T-helper 17 cell (primary cell): ENCODE results near the gene THSD7B. TPM values are rescaled to one million over a fixed set of nuclear protein-coding genes. Genes with fewer than 3 reads are reported as not detected.

Source experiments
- ATAC-seq: fragments of 150-1000 bp; cut with Tn5 transposase; 2 replicates; pipeline ENCODE4 v1.10.0; 2021; ENCODE audit warnings: mild to moderate bottlenecking, moderate library complexity
- DNase-seq, 3 donors: peaks; one replicate each; pipeline versions ENCODE4 v3.0.0 to v3.0.0-alpha.2; 2020 to 2021
- H3K9me3 ChIP-seq: one replicate; pipeline ENCODE4 v1.7.0; 2013; ENCODE audit warnings: low read length, mild to moderate bottlenecking; ENCODE audit not compliant: control insufficient read depth, poor library complexity, severe bottlenecking
- H3K27ac Mint-ChIP-seq: one replicate; pipeline ENCODE4 v1.8.0; 2022; ENCODE audit warnings: mild to moderate bottlenecking, moderate library complexity, mixed read lengths
- H3K27me3 Mint-ChIP-seq: one replicate; pipeline ENCODE4 v1.8.0; 2022; ENCODE audit warnings: mixed read lengths
- H3K36me3 Mint-ChIP-seq: one replicate; pipeline ENCODE4 v1.8.0; 2022; ENCODE audit warnings: low read depth, mixed read lengths
- H3K4me1 Mint-ChIP-seq: one replicate; pipeline ENCODE4 v1.8.0; 2022; ENCODE audit warnings: mild to moderate bottlenecking, mixed read lengths
- H3K4me3 Mint-ChIP-seq: one replicate; pipeline ENCODE4 v1.8.0; 2022; ENCODE audit warnings: mild to moderate bottlenecking, moderate library complexity, mixed read lengths
- total RNA-seq, 4 donors: library from RNA in 2 of 4; stranded (reverse) in 2 of 4; gene quantifications; one replicate each; pipeline ENCODE4 v1.2.3 and lab custom pipeline; 2022 to 2026

Gene THSD7B
- total RNA-seq, 2 donors from 2014 or later, result not detected

DNA sequence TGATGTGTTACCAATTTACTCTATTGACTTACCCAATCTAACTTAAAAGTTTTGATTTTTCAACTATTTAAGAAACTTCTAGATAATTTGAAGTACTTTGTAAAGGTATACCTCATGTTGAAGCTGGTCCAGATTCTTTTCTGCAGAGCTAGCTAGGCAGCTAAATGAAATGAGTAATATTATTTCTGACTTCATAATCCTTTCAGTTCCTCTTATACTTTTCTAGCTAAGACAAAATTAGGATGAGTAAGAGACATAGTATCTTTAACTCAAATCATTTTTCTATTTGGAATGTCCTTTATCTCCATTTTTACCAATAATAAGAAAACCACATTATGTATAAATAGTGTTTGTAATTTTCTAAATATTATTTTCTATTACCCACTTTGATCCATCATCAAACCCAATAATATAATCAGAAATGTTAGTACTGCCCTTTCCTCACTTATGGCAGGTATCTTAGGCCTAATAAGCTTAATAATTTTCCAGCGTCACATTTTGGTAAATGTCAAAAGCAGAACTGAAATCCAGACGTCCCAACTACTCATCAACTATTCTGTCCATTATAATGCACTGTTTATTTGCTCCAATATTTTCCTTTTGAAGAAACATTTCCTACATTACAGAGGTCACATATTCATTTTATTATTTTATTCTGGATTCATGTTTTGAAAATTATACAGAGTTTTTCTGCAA lies 456.6 kb downstream of the THSD7B start:
- H3K9me3 ChIP-seq, result no peaks in the 10 kb centered on the region
- Mint-ChIP-seq H3K36me3 (no peaks in the 10 kb centered on the region), H3K4me1 (no peaks in the 10 kb centered on the region), H3K27me3 (no peaks in the 10 kb centered on the region), H3K27ac (no peak overlapping the region), H3K4me3 (no peak overlapping the region)
- ATAC-seq, result no peak
- DNase-seq, result no peak

DNA sequence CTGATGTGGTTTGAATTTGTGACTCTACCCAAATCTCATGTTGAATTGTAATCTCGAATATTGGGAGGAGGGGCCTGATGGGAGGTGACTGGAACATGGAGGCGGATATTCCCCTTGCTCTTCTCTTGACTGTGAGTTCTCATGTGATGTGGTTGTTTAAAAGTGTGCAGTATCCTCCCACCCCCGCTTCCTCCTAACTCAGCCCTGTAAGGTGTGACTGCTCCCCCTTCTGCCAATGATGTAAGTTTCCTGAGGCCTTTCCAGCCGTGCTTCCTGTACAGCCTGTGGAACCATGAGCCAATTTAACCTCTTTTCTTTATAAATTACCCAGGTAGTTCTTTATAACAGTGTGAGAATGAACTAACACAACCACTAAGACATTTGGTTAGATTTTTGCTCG lies 458.4 kb downstream of the THSD7B start:
- no peaks in the 10 kb centered on the region for H3K36me3 Mint-ChIP-seq
- H3K4me1 Mint-ChIP-seq, result no peaks in the 10 kb centered on the region
- H3K27me3 Mint-ChIP-seq, result no peaks in the 10 kb centered on the region
- no peak overlapping the region for H3K4me3 Mint-ChIP-seq
- ATAC-seq, result no peak
- H3K27ac Mint-ChIP-seq, result no peak overlapping the region
- H3K9me3 ChIP-seq, result no peaks in the 10 kb centered on the region
- no peak for DNase-seq

DNA sequence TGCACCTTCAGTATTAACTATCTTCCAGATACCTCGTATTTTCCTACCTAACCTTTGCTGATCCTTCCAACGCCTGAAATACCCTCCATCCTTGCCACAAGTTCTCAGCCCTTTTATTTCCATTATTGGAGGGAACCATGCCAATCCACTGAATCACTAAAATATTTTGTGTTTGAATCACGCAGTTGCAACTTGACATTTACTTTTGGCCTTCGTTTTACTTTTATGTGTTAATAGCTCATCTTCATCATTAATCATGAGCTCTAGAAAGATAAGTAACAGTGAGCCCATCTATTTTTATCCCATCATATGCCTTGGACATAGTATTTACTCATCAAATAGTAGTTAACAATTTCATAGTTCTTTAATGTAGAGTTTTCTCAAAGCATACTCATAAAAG lies 463.2 kb downstream of the THSD7B start:
- no peak for DNase-seq
- Mint-ChIP-seq H3K4me1 (no peaks in the 10 kb centered on the region), H3K27ac (no peak overlapping the region), H3K36me3 (no peaks in the 10 kb centered on the region), H3K4me3 (no peak overlapping the region), H3K27me3 (no peaks in the 10 kb centered on the region)
- no peaks in the 10 kb centered on the region for H3K9me3 ChIP-seq
- no peak for ATAC-seq

DNA sequence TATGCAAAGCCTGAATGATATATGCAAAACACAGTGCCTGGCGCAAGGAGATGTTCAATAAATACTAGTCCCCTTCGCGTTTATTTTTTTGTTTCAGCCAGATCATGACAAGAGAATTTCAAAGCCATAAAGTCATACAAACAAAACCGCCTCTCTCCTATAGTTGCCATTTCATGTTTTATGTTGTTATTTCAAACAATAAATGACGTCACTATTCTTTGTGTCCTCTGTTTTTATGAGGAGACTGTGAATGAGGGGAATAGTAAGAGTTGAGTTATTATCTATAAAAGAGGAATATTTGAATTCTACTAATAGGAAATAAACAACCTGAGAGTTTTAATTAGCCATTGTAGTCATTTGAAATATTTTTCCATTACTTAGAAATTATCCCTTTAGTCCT lies 464.5 kb downstream of the THSD7B start:
- H3K27ac Mint-ChIP-seq, result no peak overlapping the region
- no peak for ATAC-seq
- no peak overlapping the region for H3K4me3 Mint-ChIP-seq
- H3K36me3 Mint-ChIP-seq, result no peaks in the 10 kb centered on the region
- H3K4me1 Mint-ChIP-seq, result no peaks in the 10 kb centered on the region
- DNase-seq, result no peak
- no peaks in the 10 kb centered on the region for H3K27me3 Mint-ChIP-seq
- H3K9me3 ChIP-seq, result no peaks in the 10 kb centered on the region

DNA sequence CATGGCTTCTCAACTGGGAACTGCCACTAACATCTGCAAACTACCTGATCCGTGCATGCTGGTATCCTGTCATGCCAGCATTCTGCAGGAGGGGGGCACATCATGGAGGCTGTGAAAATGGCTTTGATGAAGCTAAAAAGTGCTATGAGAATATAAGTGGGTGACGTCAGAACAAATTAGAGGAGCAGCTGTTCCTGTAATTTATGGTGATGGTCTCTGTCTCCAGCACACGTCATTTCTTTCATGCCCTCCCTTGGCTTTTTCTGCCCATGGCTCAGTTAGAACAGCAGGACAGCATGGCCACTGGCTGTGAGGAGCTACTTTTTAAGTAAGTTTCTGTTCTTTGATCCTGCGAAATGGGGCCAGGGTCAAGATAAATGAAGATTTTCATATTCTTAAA lies 466.3 kb downstream of the THSD7B start:
- H3K9me3 ChIP-seq, result no peaks in the 10 kb centered on the region
- H3K4me3 Mint-ChIP-seq, result no peak overlapping the region
- no peak for ATAC-seq
- no peaks in the 10 kb centered on the region for H3K4me1 Mint-ChIP-seq
- H3K27me3 Mint-ChIP-seq, result no peaks in the 10 kb centered on the region
- no peaks in the 10 kb centered on the region for H3K36me3 Mint-ChIP-seq
- DNase-seq, result no peak
- no peak overlapping the region for H3K27ac Mint-ChIP-seq

DNA sequence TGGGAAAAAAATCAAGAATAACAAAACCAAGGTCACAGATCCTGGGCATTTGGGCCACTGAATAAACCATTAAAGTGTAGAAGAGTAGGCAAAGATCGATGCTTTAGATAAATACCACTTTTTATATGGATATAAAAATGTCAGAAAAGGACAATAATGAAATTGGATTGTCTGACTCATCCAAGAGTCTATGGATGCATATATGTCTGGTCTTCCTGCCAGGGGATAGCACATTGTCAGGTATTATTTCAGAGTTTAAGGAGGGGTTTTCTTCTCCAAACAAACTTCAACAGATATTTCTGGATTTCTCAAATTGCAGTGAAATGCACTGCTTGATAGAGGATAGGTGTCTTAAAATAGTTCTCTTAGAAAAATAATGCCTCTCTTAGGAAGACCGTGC lies 466.7 kb downstream of the THSD7B start:
- DNase-seq (no peak), ATAC-seq (no peak)
- Mint-ChIP-seq H3K36me3 (no peaks in the 10 kb centered on the region), H3K4me1 (no peaks in the 10 kb centered on the region), H3K4me3 (no peak overlapping the region), H3K27ac (no peak overlapping the region), H3K27me3 (no peaks in the 10 kb centered on the region)
- no peaks in the 10 kb centered on the region for H3K9me3 ChIP-seq

DNA sequence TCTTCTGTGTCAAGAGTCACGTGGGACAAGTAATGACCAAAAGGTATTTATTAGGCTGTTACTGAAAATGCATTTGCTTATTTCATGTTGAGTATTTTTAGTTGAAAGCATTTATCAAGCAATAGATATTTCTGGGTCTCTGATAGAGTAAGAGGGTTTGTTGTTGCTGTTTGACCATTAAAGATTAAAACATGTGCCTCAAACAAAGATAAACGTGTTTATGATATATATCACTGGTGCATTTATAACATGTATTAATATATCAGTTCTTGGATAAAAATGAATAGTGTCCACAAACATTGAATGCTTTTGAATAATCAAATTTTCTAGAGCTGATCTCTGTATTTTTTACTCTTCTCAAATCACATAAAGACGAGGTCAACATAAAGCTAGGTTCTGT lies 467.7 kb downstream of the THSD7B start:
- DNase-seq, result no peak
- no peak for ATAC-seq
- no peaks in the 10 kb centered on the region for H3K27me3 Mint-ChIP-seq

DNA sequence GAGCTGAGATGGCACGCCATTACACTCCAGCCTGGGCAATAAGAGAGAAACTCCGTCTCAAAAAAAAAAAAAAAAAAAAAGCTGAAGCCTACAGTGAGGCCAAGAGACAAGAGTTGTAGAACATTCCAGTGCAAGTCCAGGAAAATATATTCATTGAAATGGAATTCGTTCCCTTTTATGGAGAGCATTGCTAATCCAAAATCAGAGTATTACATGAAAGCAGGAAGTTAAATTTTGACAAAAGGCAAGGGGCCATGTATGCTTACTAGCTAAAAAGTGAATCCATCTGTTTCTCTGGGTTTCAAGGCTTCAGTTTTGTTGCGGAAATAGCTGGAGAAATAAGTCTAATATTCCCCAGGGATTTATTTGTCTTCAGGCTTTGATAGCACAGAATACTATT lies 471.7 kb downstream of the THSD7B start:
- ATAC-seq (no peak), DNase-seq (no peak)
- Mint-ChIP-seq H3K36me3 (no peaks in the 10 kb centered on the region), H3K4me1 (no peaks in the 10 kb centered on the region), H3K27ac (no peak overlapping the region), H3K27me3 (no peaks in the 10 kb centered on the region), H3K4me3 (no peak overlapping the region)
- H3K9me3 ChIP-seq, result no peaks in the 10 kb centered on the region

More for the DNA sequence above, 467.7 kb downstream of the THSD7B start:
- Mint-ChIP-seq H3K36me3 (no peaks in the 10 kb centered on the region), H3K4me3 (no peak overlapping the region), H3K4me1 (no peaks in the 10 kb centered on the region), H3K27ac (no peak overlapping the region)
- no peaks in the 10 kb centered on the region for H3K9me3 ChIP-seq

DNA sequence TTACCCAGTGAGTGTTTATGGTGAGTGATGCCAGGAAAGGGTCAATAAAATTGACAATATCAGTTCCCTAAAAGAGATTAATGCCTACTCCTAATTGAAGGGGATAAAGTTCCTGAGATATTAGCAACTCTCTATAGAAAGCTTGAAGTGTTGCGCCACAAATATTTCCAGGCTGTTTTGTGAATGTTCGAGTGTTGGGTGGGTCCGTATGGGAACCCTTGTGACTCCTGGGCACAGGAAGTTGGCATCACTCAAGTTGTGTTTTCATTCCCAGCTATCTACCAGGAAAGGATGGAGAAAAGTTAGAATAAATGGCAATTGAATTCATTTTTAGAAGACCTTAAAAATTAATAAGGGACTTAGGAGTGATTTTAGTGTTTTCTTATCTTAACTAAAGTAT lies 472.7 kb downstream of the THSD7B start:
- H3K9me3 ChIP-seq, result no peaks in the 10 kb centered on the region
- no peak for ATAC-seq
- Mint-ChIP-seq H3K27ac (no peak overlapping the region), H3K4me3 (no peak overlapping the region), H3K4me1 (no peaks in the 10 kb centered on the region), H3K27me3 (no peaks in the 10 kb centered on the region), H3K36me3 (no peaks in the 10 kb centered on the region)
- DNase-seq, result no peak

DNA sequence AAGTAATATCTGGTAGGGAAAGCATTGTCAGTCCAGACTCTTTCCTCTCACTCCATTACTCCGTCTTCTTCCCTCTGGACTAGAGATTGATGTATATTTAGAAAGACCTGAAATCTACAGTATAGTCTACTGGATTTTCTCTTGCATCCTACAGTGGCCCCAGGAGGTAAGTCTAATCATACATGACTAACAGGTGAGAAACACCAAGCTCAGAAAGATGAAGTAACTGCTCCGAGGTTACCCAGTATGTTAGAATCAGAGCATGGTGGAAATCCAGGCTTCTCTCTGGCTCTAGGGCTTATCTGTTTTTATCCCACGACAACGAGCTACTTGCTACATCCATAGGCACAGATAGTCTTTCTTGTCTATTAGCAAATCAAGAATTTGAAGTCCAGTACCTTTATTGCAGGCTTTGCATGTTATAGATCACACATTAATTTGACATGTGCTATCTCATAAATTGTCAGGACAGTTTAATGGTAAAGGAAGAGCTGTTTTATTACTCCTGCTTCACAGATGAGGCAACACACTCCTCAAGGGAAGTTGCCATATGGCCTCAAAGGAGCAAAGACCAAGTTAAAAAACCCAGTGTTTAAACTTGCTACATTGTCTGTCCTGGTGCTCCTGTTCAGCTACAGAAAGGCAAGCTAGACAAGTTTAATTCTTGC lies 484.3 kb downstream of the THSD7B start:
- DNase-seq (no peak), ATAC-seq (no peak)
- Mint-ChIP-seq H3K4me3 (no peak overlapping the region), H3K36me3 (no peaks in the 10 kb centered on the region), H3K4me1 (no peaks in the 10 kb centered on the region), H3K27ac (no peak overlapping the region), H3K27me3 (no peaks in the 10 kb centered on the region)
- no peaks in the 10 kb centered on the region for H3K9me3 ChIP-seq

DNA sequence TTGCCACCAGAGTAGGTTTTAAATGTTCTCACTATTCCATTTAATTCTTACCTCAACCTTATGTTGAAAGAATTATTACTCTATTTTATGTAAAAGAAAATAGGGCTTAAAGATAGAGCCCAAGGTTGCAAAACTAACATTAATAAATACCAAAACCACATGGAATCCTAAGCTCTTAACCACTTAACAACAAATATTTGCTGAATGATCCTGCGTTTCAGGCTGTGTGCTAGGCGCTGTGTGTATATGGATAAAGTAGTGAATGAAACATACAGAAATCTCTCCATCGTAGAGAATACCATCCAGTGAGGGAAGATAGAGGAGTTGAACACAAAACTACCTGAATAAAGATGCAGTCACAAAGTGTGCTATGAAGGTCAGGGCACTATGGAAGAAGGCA lies 485.1 kb downstream of the THSD7B start:
- ATAC-seq, result no peak
- H3K9me3 ChIP-seq, result no peaks in the 10 kb centered on the region
- H3K4me1 Mint-ChIP-seq, result no peaks in the 10 kb centered on the region
- H3K27me3 Mint-ChIP-seq, result no peaks in the 10 kb centered on the region
- H3K36me3 Mint-ChIP-seq, result no peaks in the 10 kb centered on the region
- H3K27ac Mint-ChIP-seq, result no peak overlapping the region
- H3K4me3 Mint-ChIP-seq, result no peak overlapping the region
- no peak for DNase-seq

DNA sequence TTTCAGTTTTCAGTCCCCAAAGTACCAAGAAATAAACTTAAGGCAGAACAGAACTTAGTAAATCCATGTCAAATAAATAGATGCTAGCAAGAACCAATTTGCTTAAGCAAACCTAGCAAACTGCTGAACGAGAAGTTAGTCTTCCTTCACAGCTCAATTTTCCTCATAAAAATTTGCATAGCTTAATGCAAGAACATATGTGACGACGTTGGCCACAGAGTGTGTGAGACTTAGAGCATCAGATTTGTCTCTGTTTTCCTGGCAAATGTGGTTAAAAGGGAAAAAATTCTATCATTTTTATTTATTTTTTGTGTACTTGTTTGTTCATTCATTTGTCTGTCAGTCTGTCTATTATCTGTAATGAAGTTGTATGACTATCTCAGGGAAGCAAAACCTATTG lies 485.7 kb downstream of the THSD7B start:
- Mint-ChIP-seq H3K4me1 (no peaks in the 10 kb centered on the region), H3K4me3 (no peak overlapping the region), H3K36me3 (no peaks in the 10 kb centered on the region), H3K27me3 (no peaks in the 10 kb centered on the region), H3K27ac (no peak overlapping the region)
- no peaks in the 10 kb centered on the region for H3K9me3 ChIP-seq
- DNase-seq (no peak), ATAC-seq (no peak)

DNA sequence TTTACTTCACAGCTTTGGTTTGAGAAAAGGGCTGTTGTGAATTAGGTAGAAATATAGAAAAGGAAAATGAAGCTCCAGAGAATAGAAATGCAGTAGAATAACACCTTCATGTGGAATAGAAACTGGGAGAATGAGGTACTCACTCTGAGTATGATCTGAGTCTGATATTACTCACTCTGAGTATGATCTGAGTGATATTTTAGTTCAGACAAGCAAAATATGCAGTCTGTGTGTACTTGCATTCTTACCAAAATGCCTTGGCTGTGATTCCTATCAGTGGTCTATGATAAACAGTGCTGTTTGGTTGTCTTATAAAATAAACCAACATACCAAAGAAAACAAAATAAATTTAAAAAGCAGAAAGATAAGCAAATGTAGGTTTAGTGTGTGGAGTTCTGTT lies 487.6 kb downstream of the THSD7B start:
- Mint-ChIP-seq H3K36me3 (no peaks in the 10 kb centered on the region), H3K4me3 (no peak overlapping the region), H3K27ac (no peak overlapping the region), H3K27me3 (no peaks in the 10 kb centered on the region), H3K4me1 (no peaks in the 10 kb centered on the region)
- no peak for ATAC-seq
- no peak for DNase-seq
- H3K9me3 ChIP-seq, result no peaks in the 10 kb centered on the region

DNA sequence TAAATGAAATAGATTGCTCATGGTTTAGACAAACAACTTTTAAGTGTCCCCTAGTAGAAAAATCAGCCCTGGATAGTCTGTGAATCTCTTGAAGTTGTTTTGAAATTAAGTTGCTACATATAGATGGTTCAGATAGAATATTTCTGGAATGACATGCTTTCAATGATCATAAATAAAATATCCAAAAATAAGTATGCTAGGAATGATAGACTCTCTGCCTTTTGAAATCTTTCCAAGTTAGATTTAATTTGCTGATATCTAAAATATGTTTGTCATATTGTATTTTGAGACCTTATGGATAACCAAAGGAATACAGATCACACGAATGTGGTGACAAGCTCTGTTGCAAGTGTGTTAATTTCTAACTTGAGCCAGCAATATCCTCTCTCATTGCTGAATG lies 488.7 kb downstream of the THSD7B start:
- H3K27ac Mint-ChIP-seq, result no peak overlapping the region
- no peaks in the 10 kb centered on the region for H3K27me3 Mint-ChIP-seq
- no peak overlapping the region for H3K4me3 Mint-ChIP-seq
- H3K36me3 Mint-ChIP-seq, result no peaks in the 10 kb centered on the region
- H3K9me3 ChIP-seq, result no peaks in the 10 kb centered on the region
- DNase-seq (no peak), ATAC-seq (no peak)
- H3K4me1 Mint-ChIP-seq, result no peaks in the 10 kb centered on the region
